K562 (cell line): ENCODE results near the gene ACER1. TPM values are rescaled to one million over a fixed set of nuclear protein-coding genes. Genes with fewer than 3 reads are reported as not detected.

Source experiments
- ATAC-seq: fragments of 200-7000 bp; cut with Tn5 transposase; 3 replicates; pipeline ENCODE4 v1.9.1; 2020; ENCODE audit warnings: moderate library complexity
- BruUV-seq: library from RNA; stranded (reverse); fragments of 400-500 nt; replicated peaks from 2 replicates; lab custom pipeline; 2021; lab: Mats Ljungman, UMichigan
- CTCF ChIA-PET: fragments of 300-600 bp; formaldehyde crosslinking; extraction: SDS; loops from one replicate; lab custom pipeline; 2021; ENCODE audit warnings: low intra/inter-chr PET ratio; lab: Yijun Ruan, JAX
- POLR2A ChIA-PET: fragments of 300-600, 350-650 bp; sonication (Branson Sonifier 250); formaldehyde crosslinking; extraction: SDS; loops from one replicate; lab custom pipeline; 2021; ENCODE audit warnings: antibody characterized with exemption, inconsistent platforms; lab: Yijun Ruan, JAX
- DNase-seq, 4 experiments: peaks; one replicate each; pipeline versions ENCODE4 v3.0.0 to v3.0.0-alpha.2; 2011 to 2018; ENCODE audit warnings: low spot score in 3 of 4, mixed read lengths in 3 of 4; ENCODE audit errors: extremely low read depth in 1 of 4
- FAIRE-seq: peaks from 2 replicates; lab custom pipeline; 2011; peaks lifted over from hg19 to GRCh38; lab: Jason Lieb, UNC
- H2AFZ ChIP-seq: 2 replicates; pipeline ENCODE4 v1.6.0; 2011; ENCODE audit warnings: low read depth, low read length, control low read depth, inconsistent platforms
- H3K27ac ChIP-seq: fragments of 200-600 bp; 3 replicates; pipeline ENCODE4 v1.8.0; 2011; ENCODE audit warnings: low read depth, mild to moderate bottlenecking, control low read depth, inconsistent platforms, low read length, moderate library complexity, mixed read lengths; ENCODE audit errors: extremely low read depth
- H3K27me3 ChIP-seq, 2 experiments: fragments of 300-600 bp in 1 of 2; 2 replicates in 1 of 2; 3 replicates in 1 of 2; pipeline versions ENCODE4 v1.6.0 to v1.8.0; 2011; ENCODE audit warnings: inconsistent platforms in 2 of 2, low read length in 2 of 2, mild to moderate bottlenecking in 1 of 2, mixed read lengths in 1 of 2, moderate library complexity in 1 of 2; ENCODE audit not compliant: control insufficient read depth in 2 of 2, insufficient read depth in 2 of 2
- H3K36me3 ChIP-seq: fragments of 300-600 bp; 3 replicates; pipeline ENCODE4 v1.8.0; 2011; ENCODE audit warnings: mild to moderate bottlenecking, low read length, inconsistent platforms; ENCODE audit not compliant: control insufficient read depth, insufficient read depth
- H3K4me1 ChIP-seq, 2 experiments: fragments of 200-600 bp in 1 of 2; replicated peaks in 1 of 2; 2 replicates in 1 of 2; 3 replicates in 1 of 2; pipeline versions ENCODE4 v1.5.1 to v1.8.0; 2011; ENCODE audit warnings: inconsistent platforms in 2 of 2, low read length in 2 of 2, mild to moderate bottlenecking in 1 of 2, mixed read lengths in 1 of 2, moderate library complexity in 1 of 2; ENCODE audit not compliant: control insufficient read depth in 2 of 2, insufficient read depth in 2 of 2
- H3K4me2 ChIP-seq: 2 replicates; pipeline ENCODE4 v1.6.1; 2011; ENCODE audit warnings: low read length, control low read depth, inconsistent platforms, mixed read lengths; ENCODE audit not compliant: insufficient read depth
- H3K4me3 ChIP-seq: fragments of 200-600 bp; sonication (generic), shearing (Covaris generic); 2 replicates; pipeline ENCODE4 v1.5.1; 2016; ENCODE audit warnings: control low read depth, inconsistent platforms
- H3K79me2 ChIP-seq: fragments of 200-600 bp; 3 replicates; pipeline ENCODE4 v1.8.0; 2011; ENCODE audit warnings: low read length, inconsistent platforms; ENCODE audit not compliant: control insufficient read depth, insufficient read depth
- H3K9ac ChIP-seq, 2 experiments: 2 replicates each; pipeline versions ENCODE4 v1.6.0 to v1.6.1; 2011; ENCODE audit warnings: low read depth in 2 of 2, low read length in 2 of 2, control low read depth in 1 of 2, inconsistent platforms in 1 of 2, mild to moderate bottlenecking in 1 of 2, mixed read lengths in 1 of 2; ENCODE audit not compliant: insufficient read depth in 1 of 2
- H3K9me1 ChIP-seq: one replicate; pipeline ENCODE4 v1.6.0; 2011; ENCODE audit warnings: inconsistent platforms, mild to moderate bottlenecking, low read length, moderate library complexity; ENCODE audit not compliant: control insufficient read depth, insufficient read depth
- H3K9me3 ChIP-seq: replicated peaks from 2 replicates; pipeline ENCODE4 v1.5.1; 2011; ENCODE audit warnings: low read depth, low read length, inconsistent platforms; ENCODE audit not compliant: control insufficient read depth, insufficient read depth
- H4K20me1 ChIP-seq: replicated peaks from 2 replicates; pipeline ENCODE4 v1.6.1; 2011; ENCODE audit warnings: low read length, inconsistent platforms, mixed read lengths; ENCODE audit not compliant: control insufficient read depth, insufficient read depth
- BCL6 ChIP-seq: fragments of 250-450 bp; sonication (Bioruptor Pico); IDR thresholded peaks from 2 replicates; pipeline ENCODE4 v1.4.0; 2020
- CBFA2T3 ChIP-seq: fragments of 450-650 bp; IDR thresholded peaks from 2 replicates; pipeline ENCODE4 v1.6.1; 2017
- HMG20B ChIP-seq: fragments of 250-450 bp; sonication (Bioruptor Pico); IDR thresholded peaks from 2 replicates; pipeline ENCODE4 v1.5.0; 2021; ENCODE audit warnings: mild to moderate bottlenecking
- LCOR ChIP-seq: sonication (generic); formaldehyde crosslinking; IDR thresholded peaks from 2 replicates; pipeline ENCODE4 v1.8.0; 2022; ENCODE audit warnings: mild to moderate bottlenecking, missing genetic modification reagents
- NR2C2 ChIP-seq, 2 experiments: fragments of 200-800 bp in 1 of 2; sonication (Bioruptor generic) in 1 of 2; sonication (generic) in 1 of 2; formaldehyde crosslinking in 1 of 2; IDR thresholded peaks; 2 replicates each; pipeline versions ENCODE4 v1.6.1 to v1.8.0; 2016 to 2022; ENCODE audit warnings: mild to moderate bottlenecking in 1 of 2, missing compliant biosample characterization in 1 of 2, missing genetic modification characterization in 1 of 2, missing genetic modification reagents in 1 of 2
- OTX1 ChIP-seq: fragments of 450-650 bp; formaldehyde crosslinking; IDR thresholded peaks from 2 replicates; pipeline ENCODE4 v1.4.0; 2022; ENCODE audit warnings: mild to moderate bottlenecking
- POLR2G ChIP-seq: fragments of 200-400 bp; formaldehyde crosslinking; IDR thresholded peaks from 2 replicates; pipeline ENCODE4 v1.6.1; 2017; ENCODE audit warnings: low read depth, mild to moderate bottlenecking, antibody characterized with exemption, low read length, moderate library complexity
- RBFOX2 ChIP-seq: fragments of 200-400 bp; formaldehyde crosslinking; IDR thresholded peaks from 2 replicates; pipeline ENCODE4 v1.6.1; 2017; ENCODE audit warnings: low read depth, mild to moderate bottlenecking, low read length, moderate library complexity
- WGBS: fragments of 100-300 bp; shearing (Covaris generic); methylation state at CpG from one replicate; pipeline ENCODE4 v1.1.6; 2016; ENCODE audit warnings: low coverage, mixed read lengths; ENCODE audit not compliant: insufficient coverage; ENCODE audit errors: missing lambda C conversion rate; 5-methylcytosine and 5-hydroxymethylcytosine counted together
- in situ Hi-C: fragments of 300-500 bp; cut with MboI; formaldehyde crosslinking; loops from 4 replicates; pipeline ENCODE4 v1.15.0; 2018; ENCODE audit warnings: inconsistent platforms, mixed read lengths
- intact Hi-C: fragments of 100-400 bp; cut with micrococcal nuclease; formaldehyde crosslinking; loops from 2 replicates; pipeline ENCODE4 v1.14.2; 2022
- polyA plus RNA-seq, 8 experiments: library from polyadenylated mRNA; depleted of rRNA in 4 of 8; stranded (reverse) in 5 of 8; unstranded in 3 of 8; fragments of >200 nt; fragmentation: Nextera tagmentation in 2 of 8; fragmentation: Illumina TruSeq in 1 of 8; extraction: Ambion mirVana in 2 of 8; extraction: Trizol in 1 of 8; gene quantifications; 2 replicates each; pipeline versions ENCODE4 v1.2.1 to v1.2.3, GENCODE V29; 2011 to 2014; ENCODE audit warnings: inconsistent platforms in 1 of 8, missing spikeins in 1 of 8
- total RNA-seq, 7 experiments: library from RNA; depleted of rRNA in 6 of 7; stranded (reverse); fragments of >200 nt in 6 of 7; fragmentation: Illumina TruSeq in 2 of 7; extraction: Trizol in 2 of 7; gene quantifications; 2 replicates each; pipeline versions ENCODE4 v1.2.1 to v1.2.3, GENCODE V29; 2011 to 2021; ENCODE audit warnings: low replicate concordance in 1 of 7

The ACER1 gene
- total and polyA plus RNA-seq, 9 of the 15 experiments (the other 6 are each of a cell fraction or from before 2014, with no cell fraction given): not detected

GRCh38 chr19:6364353-6364752 is 30.9 kb upstream of the ACER1 start:
- Histone ChIP-seq H3K36me3 (peaks cover 60% of the 10 kb centered on the region; the same call in 2 of the 3 replicates), H3K4me2 (no peak overlapping the region), H3K4me1 (peaks cover 3 to 28% of the 10 kb centered on the region in 2 experiments; a peak in 3 of 5 replicates), H3K9me3 (no peaks in the 10 kb centered on the region), H3K79me2 (peaks cover 17% of the 10 kb centered on the region), H3K4me3 (no peak overlapping the region), H4K20me1 (no peaks in the 10 kb centered on the region), H3K9ac (peak overlapping the region in 1 of 2 experiments; percentile 35; a peak in 1 of 4 replicates), H3K27ac (no peak overlapping the region), H2AFZ (no peak overlapping the region), H3K9me1 (no peaks in the 10 kb centered on the region), H3K27me3 (no peaks in the 10 kb centered on the region)
- in situ Hi-C loops: no loop called here
- no peak for FAIRE-seq
- no peak for DNase-seq
- intact Hi-C loops: no loop called here
- CTCF ChIA-PET: no interaction called here
- POLR2A ChIA-PET: interaction anchor here (3.4 kb wide), 1 partner anchor 9 kb away, joined by 29 read pairs; the partner anchor contains the start of gene ALKBH7
- 95% methylated on average over 7 of the region's 21 CpGs for WGBS
- BruUV-seq: no TSS peak
- ATAC-seq: no peak
- no peak for TF ChIP-seq CBFA2T3
- peak; percentile 58 for TF ChIP-seq RBFOX2
- no peak for TF ChIP-seq OTX1
- no peak for TF ChIP-seq LCOR (CRISPR knock-in tag)
- TF ChIP-seq HMG20B (CRISPR knock-in tag): no peak
- peak; percentile 36; the same call in 1 of the 2 replicates for TF ChIP-seq POLR2G
- TF ChIP-seq BCL6: no peak
- no peak for TF ChIP-seq NR2C2 (CRISPR knock-in tag; IDR thresholded peaks at IDR 0.05)
- no peak for TF ChIP-seq NR2C2 (tag; IDR thresholded peaks at IDR 0.05)
